Calu3 (cell line): ENCODE results near the gene WNT2. TPM values are rescaled to one million over a fixed set of nuclear protein-coding genes. Genes with fewer than 3 reads are reported as not detected.

ENCODE experiments used
- BruUV-seq: library from RNA; stranded (reverse); fragments of 400-500 nt; replicated peaks from 2 replicates; lab custom pipeline; 2021; lab: Mats Ljungman, UMichigan
- CTCF ChIA-PET: fragments of 300-600 bp; sonication (Branson Sonifier 250); formaldehyde crosslinking; loops from one replicate; lab custom pipeline; 2022; ENCODE audit warnings: antibody characterized with exemption; lab: Charles Lee
- DNase-seq: peaks from one replicate; pipeline ENCODE4 v3.0.0; 2022
- H3K27ac Mint-ChIP-seq: one replicate; pipeline ENCODE4 v1.8.0; 2022; ENCODE audit warnings: mixed read lengths; ENCODE audit not compliant: unreplicated experiment
- H3K27me3 Mint-ChIP-seq: one replicate; pipeline ENCODE4 v1.8.0; 2022; ENCODE audit warnings: mixed read lengths; ENCODE audit not compliant: unreplicated experiment
- H3K36me3 Mint-ChIP-seq: one replicate; pipeline ENCODE4 v1.8.0; 2022; ENCODE audit warnings: mild to moderate bottlenecking, moderate library complexity, mixed read lengths; ENCODE audit not compliant: insufficient read depth, unreplicated experiment
- H3K4me1 Mint-ChIP-seq: one replicate; pipeline ENCODE4 v1.8.0; 2022; ENCODE audit warnings: mild to moderate bottlenecking, low read depth, mixed read lengths; ENCODE audit not compliant: unreplicated experiment
- H3K4me3 Mint-ChIP-seq: one replicate; pipeline ENCODE4 v1.8.0; 2022; ENCODE audit warnings: mild to moderate bottlenecking, low read depth, moderate library complexity, mixed read lengths; ENCODE audit not compliant: unreplicated experiment
- H3K9me3 Mint-ChIP-seq: one replicate; pipeline ENCODE4 v1.8.0; 2022; ENCODE audit warnings: low read depth, mixed read lengths; ENCODE audit not compliant: unreplicated experiment
- CTCF ChIP-seq: fragments of 200-600 bp; IDR thresholded peaks from one replicate; pipeline ENCODE4 v1.8.0; 2022; ENCODE audit warnings: antibody characterized with exemption; ENCODE audit not compliant: unreplicated experiment
- intact Hi-C: fragments of 100-400 bp; cut with micrococcal nuclease; formaldehyde crosslinking; loops from one replicate; pipeline ENCODE4 v1.10.0; 2022; ENCODE audit not compliant: unreplicated experiment
- total RNA-seq: library from RNA; stranded (reverse); gene quantifications from 2 replicates; pipeline ENCODE4 v1.2.3, GENCODE V29; 2022

The WNT2 gene
- total RNA-seq, 1 experiment from 2014 or later = not detected

- no peak for TF ChIP-seq CTCF
- no peak overlapping the region for H3K27ac Mint-ChIP-seq
- DNase-seq = no peak
- intact Hi-C loops = no loop called here
- peaks cover 22% of the 10 kb centered on the region for H3K27me3 Mint-ChIP-seq
- H3K9me3 Mint-ChIP-seq = no peaks in the 10 kb centered on the region
- no peak overlapping the region for H3K4me3 Mint-ChIP-seq
- H3K36me3 Mint-ChIP-seq = no peaks in the 10 kb centered on the region
- H3K4me1 Mint-ChIP-seq = peaks cover 19% of the 10 kb centered on the region
- BruUV-seq = no TSS peak
- CTCF ChIA-PET = no interaction called here
Observed at GRCh38 chr7:117346161-117346560, 23.3 kb upstream of the WNT2 start.

GRCh38 chr7:117338020-117338419, 15.2 kb upstream of the WNT2 start:
- intact Hi-C loops = no loop called here
- no peaks in the 10 kb centered on the region for H3K4me1 Mint-ChIP-seq
- H3K9me3 Mint-ChIP-seq = no peaks in the 10 kb centered on the region
- no peak overlapping the region for H3K4me3 Mint-ChIP-seq
- H3K27me3 Mint-ChIP-seq = no peaks in the 10 kb centered on the region
- no peaks in the 10 kb centered on the region for H3K36me3 Mint-ChIP-seq
- BruUV-seq = no TSS peak
- no peak for TF ChIP-seq CTCF
- no peak for DNase-seq
- CTCF ChIA-PET = no interaction called here
- no peak overlapping the region for H3K27ac Mint-ChIP-seq

GRCh38 chr7:117333168-117333567, 10.3 kb upstream of the WNT2 start:
- H3K27ac Mint-ChIP-seq = no peak overlapping the region
- no peaks in the 10 kb centered on the region for H3K36me3 Mint-ChIP-seq
- CTCF ChIA-PET = no interaction called here
- DNase-seq = no peak
- no peaks in the 10 kb centered on the region for H3K9me3 Mint-ChIP-seq
- peaks cover 6% of the 10 kb centered on the region for H3K27me3 Mint-ChIP-seq
- TF ChIP-seq CTCF = no peak
- no peaks in the 10 kb centered on the region for H3K4me1 Mint-ChIP-seq
- no TSS peak for BruUV-seq
- intact Hi-C loops = no loop called here
- no peak overlapping the region for H3K4me3 Mint-ChIP-seq

- H3K4me1 Mint-ChIP-seq = no peaks in the 10 kb centered on the region
- no TSS peak for BruUV-seq
- no peak overlapping the region for H3K27ac Mint-ChIP-seq
- H3K9me3 Mint-ChIP-seq = no peaks in the 10 kb centered on the region
- intact Hi-C loops = no loop called here
- DNase-seq = no peak
- H3K27me3 Mint-ChIP-seq = peaks cover 7% of the 10 kb centered on the region
- CTCF ChIA-PET = no interaction called here
- H3K4me3 Mint-ChIP-seq = no peak overlapping the region
- no peaks in the 10 kb centered on the region for H3K36me3 Mint-ChIP-seq
- no peak for TF ChIP-seq CTCF
Observed at GRCh38 chr7:117332031-117332430, 9.2 kb upstream of the WNT2 start.
